Measurements from ENCODE around the gene HTRA3. TPM values are rescaled to one million over a fixed set of nuclear protein-coding genes. Genes with fewer than 3 reads are reported as not detected.

Gene HTRA3
- total and polyA plus RNA-seq, 2 of the 8 experiments (the other 6 are each of a cell fraction or from before 2014, with no cell fraction given): 3.2 to 5.8 TPM

DNA sequence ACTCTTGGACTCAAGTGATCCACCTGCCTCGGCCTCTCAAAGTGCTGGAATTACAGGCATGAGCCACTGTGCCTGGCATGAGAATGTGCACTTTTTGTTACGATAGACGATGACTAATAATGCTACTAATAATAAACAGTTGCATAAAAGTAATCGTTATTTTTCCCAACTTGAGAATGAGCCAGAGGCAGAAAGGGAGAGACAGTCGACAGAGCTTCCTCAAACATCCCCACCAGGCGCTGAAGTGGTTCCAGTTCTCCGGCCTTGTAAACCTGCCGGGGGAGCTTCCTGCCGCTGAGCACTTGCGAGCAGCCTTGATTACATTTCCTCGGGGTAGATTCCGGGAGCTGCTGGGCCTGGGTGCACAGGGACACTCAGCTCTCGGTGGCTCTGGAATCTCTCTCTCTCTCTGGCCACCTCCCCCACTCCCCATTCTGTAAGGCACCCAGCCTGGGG lies 8.9 kb upstream of the HTRA3 start (continued):
- TF ChIP-seq SP4 (IDR thresholded peaks at IDR 0.05; ENCODE audit: low read length) (no peak), SAP30 (IDR thresholded peaks at IDR 0.05; ENCODE audit: insufficient read depth, insufficient replicate concordance, low read length) (no peak)

Data from H1 (cell line).